PC-9 (cell line): ENCODE results near the gene RRP1.

ENCODE experiments used
- EZH2 ChIP-seq: fragments of 200-600 bp; sonication (generic); IDR thresholded peaks from 2 replicates; pipeline ENCODE4 v1.8.0; 2017; ENCODE audit warnings: antibody characterized with exemption, low read depth
- TF ChIP-seq, protein P1 (sequence below): fragments of 200-600 bp; sonication (generic); conservative IDR thresholded peaks from 2 replicates; pipeline ENCODE4 v1.6.1; 2017; ENCODE audit warnings: mixed run types, antibody characterized with exemption, mild to moderate bottlenecking, moderate library complexity

DNA sequence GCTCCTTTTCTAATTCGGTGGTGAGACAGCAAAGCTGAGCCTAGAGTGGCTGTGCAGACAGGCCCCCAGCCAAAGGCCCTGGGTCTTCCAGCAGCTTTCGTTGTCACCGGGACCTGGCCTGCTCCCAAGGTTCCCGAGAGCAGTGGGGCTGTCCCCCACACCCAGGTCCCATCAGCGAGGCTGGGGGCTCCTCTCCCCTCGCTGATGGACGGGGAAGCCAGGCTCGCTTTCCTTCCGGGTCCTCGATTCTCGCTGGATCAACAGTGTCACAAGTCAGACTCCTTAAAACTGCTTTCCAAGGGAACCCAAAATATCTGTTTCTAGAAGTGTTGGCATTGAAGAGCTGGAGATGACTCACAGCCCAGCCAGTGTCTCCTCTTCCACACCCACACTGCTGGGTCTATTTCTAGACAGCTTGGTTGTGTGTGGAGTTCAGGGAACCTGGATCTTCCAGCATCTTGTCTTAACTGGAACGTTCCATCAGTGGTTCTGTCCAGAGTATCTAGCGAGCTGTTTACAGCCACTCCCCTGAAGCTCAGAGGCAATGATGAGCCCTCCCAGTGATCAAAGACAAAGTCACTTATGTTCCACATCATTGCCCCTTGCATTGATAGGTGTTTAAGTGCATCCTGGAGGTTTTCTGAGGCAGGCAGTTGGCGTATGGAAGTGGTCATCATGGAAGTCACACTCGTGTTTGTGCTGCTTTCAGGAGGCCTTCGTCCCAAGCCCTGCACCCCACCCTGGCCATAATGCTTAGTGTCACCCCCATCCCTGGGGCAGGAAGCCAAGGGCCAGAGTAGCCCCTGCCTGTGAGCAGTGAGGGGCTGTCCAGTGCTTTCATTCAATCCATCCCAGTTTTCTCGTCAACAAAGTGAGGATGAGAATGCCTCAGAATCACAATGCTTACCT is 35.2 kb downstream of the RRP1 start:
- TF ChIP-seq, protein P1, sequence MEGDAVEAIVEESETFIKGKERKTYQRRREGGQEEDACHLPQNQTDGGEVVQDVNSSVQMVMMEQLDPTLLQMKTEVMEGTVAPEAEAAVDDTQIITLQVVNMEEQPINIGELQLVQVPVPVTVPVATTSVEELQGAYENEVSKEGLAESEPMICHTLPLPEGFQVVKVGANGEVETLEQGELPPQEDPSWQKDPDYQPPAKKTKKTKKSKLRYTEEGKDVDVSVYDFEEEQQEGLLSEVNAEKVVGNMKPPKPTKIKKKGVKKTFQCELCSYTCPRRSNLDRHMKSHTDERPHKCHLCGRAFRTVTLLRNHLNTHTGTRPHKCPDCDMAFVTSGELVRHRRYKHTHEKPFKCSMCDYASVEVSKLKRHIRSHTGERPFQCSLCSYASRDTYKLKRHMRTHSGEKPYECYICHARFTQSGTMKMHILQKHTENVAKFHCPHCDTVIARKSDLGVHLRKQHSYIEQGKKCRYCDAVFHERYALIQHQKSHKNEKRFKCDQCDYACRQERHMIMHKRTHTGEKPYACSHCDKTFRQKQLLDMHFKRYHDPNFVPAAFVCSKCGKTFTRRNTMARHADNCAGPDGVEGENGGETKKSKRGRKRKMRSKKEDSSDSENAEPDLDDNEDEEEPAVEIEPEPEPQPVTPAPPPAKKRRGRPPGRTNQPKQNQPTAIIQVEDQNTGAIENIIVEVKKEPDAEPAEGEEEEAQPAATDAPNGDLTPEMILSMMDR = no peak
- no peak for TF ChIP-seq EZH2
